K562 (cell line): Measurements from ENCODE around the gene FMNL1. TPM values are rescaled to one million over a fixed set of nuclear protein-coding genes. Genes with fewer than 3 reads are reported as not detected.
A peak's percentile ranks its signal among the peaks of the same experiment; 100 is the strongest.

ENCODE experiments used
- ATF1 ChIP-seq, 2 experiments: fragments of 450-650 bp in 1 of 2; IDR thresholded peaks; 2 replicates each; pipeline ENCODE4 v1.6.1; 2016; ENCODE audit warnings: missing compliant biosample characterization in 1 of 2, missing genetic modification characterization in 1 of 2
- GATAD2A ChIP-seq: fragments of 450-650 bp; IDR thresholded peaks from 2 replicates; pipeline ENCODE4 v1.6.1; 2017
- GTF2A2 ChIP-seq: IDR thresholded peaks from 2 replicates; pipeline ENCODE4 v1.6.1; 2016; ENCODE audit warnings: mild to moderate bottlenecking, missing genetic modification characterization, missing compliant biosample characterization
- L3MBTL2 ChIP-seq: fragments of 450-650 bp; IDR thresholded peaks from 2 replicates; pipeline ENCODE4 v1.6.1; 2016; ENCODE audit warnings: mild to moderate bottlenecking, moderate library complexity
- MEF2D ChIP-seq: conservative IDR thresholded peaks from 2 replicates; pipeline ENCODE4 v1.6.1; 2016; ENCODE audit warnings: low read depth, missing genetic modification characterization, missing compliant biosample characterization
- NFE2 ChIP-seq: IDR thresholded peaks from 2 replicates; pipeline ENCODE4 v1.6.1; 2014; ENCODE audit warnings: antibody characterized with exemption, low read depth
- RAD51 ChIP-seq: fragments of 450-650 bp; IDR thresholded peaks from 2 replicates; pipeline ENCODE4 v1.7.1; 2016; ENCODE audit warnings: low read depth, mild to moderate bottlenecking, borderline replicate concordance
- RCOR1 ChIP-seq, 2 experiments: IDR thresholded peaks; 2 replicates each; pipeline ENCODE4 v1.6.1; 2012; ENCODE audit warnings: low read depth in 2 of 2, low read length in 2 of 2, borderline replicate concordance in 1 of 2, improper control_type of control experiment in 1 of 2
- TARDBP ChIP-seq: fragments of 450-650 bp; IDR thresholded peaks from 2 replicates; pipeline ENCODE4 v1.6.1; 2016
- TCF7 ChIP-seq: sonication (generic); IDR thresholded peaks from 2 replicates; pipeline ENCODE4 v1.6.1; 2016; ENCODE audit warnings: antibody characterized with exemption, borderline replicate concordance
- ZNF384 ChIP-seq: IDR thresholded peaks from 2 replicates; pipeline ENCODE4 v1.6.1; 2012; ENCODE audit warnings: low read depth, low read length, improper control_type of control experiment
- polyA plus RNA-seq, 8 experiments: library from polyadenylated mRNA; depleted of rRNA in 4 of 8; stranded (reverse) in 5 of 8; unstranded in 3 of 8; fragments of >200 nt; fragmentation: Nextera tagmentation in 2 of 8; fragmentation: Illumina TruSeq in 1 of 8; extraction: Ambion mirVana in 2 of 8; extraction: Trizol in 1 of 8; gene quantifications; 2 replicates each; pipeline versions ENCODE4 v1.2.1 to v1.2.3, GENCODE V29; 2011 to 2014; ENCODE audit warnings: inconsistent platforms in 1 of 8, missing spikeins in 1 of 8
- total RNA-seq, 7 experiments: library from RNA; depleted of rRNA in 6 of 7; stranded (reverse); fragments of >200 nt in 6 of 7; fragmentation: Illumina TruSeq in 2 of 7; extraction: Trizol in 2 of 7; gene quantifications; 2 replicates each; pipeline versions ENCODE4 v1.2.1 to v1.2.3, GENCODE V29; 2011 to 2021; ENCODE audit warnings: low replicate concordance in 1 of 7
- TF ChIP-seq, protein P1 (sequence below): fragments of 450-650 bp; IDR thresholded peaks from 2 replicates; pipeline ENCODE4 v1.6.1; 2016; ENCODE audit warnings: mild to moderate bottlenecking, moderate library complexity
- TF ChIP-seq, protein P2 (sequence below): fragments of 450-650 bp; formaldehyde crosslinking; IDR thresholded peaks from 2 replicates; pipeline ENCODE4 v1.4.0; 2022; ENCODE audit warnings: missing genetic modification characterization
- TF ChIP-seq, protein P3 (sequence below): fragments of 450-650 bp; IDR thresholded peaks from 2 replicates; pipeline ENCODE4 v1.6.1; 2016; ENCODE audit warnings: antibody characterized with exemption

The FMNL1 gene
- total and polyA plus RNA-seq, 9 of the 15 experiments (the other 6 are each of a cell fraction or from before 2014, with no cell fraction given) = 0.70 to 36.6 (median 7.7) TPM

DNA sequence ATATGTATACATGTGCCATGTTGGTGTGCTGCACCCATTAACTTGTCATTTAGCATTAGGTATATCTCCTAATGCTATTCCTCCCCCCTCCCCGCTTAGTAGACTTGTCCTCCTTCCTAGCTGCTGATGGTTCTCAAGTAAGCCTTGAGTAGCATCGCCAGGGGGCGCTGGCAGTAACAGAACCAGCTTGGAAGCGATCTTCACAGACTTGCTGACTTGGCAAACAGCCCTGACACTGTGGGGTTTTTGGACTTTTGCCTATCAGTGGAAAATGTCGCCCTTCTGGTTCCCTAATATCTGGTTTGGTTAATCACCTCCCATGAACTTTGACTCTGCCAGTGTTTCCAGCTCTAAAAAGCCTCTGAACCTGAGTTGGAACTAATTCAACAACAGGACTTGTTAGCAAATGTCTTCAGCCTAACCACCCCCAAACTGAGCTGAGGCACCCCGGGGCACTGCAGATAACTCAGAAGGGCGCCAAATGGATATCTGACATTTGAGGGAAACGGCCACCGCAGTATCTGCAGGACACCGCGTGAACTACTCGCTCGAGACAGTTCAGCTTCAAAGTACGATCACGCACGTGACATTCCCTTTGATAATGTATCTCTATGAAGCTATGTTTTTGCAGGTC, 55.6 kb downstream of the FMNL1 start (continued):
- TF ChIP-seq, protein P1, sequence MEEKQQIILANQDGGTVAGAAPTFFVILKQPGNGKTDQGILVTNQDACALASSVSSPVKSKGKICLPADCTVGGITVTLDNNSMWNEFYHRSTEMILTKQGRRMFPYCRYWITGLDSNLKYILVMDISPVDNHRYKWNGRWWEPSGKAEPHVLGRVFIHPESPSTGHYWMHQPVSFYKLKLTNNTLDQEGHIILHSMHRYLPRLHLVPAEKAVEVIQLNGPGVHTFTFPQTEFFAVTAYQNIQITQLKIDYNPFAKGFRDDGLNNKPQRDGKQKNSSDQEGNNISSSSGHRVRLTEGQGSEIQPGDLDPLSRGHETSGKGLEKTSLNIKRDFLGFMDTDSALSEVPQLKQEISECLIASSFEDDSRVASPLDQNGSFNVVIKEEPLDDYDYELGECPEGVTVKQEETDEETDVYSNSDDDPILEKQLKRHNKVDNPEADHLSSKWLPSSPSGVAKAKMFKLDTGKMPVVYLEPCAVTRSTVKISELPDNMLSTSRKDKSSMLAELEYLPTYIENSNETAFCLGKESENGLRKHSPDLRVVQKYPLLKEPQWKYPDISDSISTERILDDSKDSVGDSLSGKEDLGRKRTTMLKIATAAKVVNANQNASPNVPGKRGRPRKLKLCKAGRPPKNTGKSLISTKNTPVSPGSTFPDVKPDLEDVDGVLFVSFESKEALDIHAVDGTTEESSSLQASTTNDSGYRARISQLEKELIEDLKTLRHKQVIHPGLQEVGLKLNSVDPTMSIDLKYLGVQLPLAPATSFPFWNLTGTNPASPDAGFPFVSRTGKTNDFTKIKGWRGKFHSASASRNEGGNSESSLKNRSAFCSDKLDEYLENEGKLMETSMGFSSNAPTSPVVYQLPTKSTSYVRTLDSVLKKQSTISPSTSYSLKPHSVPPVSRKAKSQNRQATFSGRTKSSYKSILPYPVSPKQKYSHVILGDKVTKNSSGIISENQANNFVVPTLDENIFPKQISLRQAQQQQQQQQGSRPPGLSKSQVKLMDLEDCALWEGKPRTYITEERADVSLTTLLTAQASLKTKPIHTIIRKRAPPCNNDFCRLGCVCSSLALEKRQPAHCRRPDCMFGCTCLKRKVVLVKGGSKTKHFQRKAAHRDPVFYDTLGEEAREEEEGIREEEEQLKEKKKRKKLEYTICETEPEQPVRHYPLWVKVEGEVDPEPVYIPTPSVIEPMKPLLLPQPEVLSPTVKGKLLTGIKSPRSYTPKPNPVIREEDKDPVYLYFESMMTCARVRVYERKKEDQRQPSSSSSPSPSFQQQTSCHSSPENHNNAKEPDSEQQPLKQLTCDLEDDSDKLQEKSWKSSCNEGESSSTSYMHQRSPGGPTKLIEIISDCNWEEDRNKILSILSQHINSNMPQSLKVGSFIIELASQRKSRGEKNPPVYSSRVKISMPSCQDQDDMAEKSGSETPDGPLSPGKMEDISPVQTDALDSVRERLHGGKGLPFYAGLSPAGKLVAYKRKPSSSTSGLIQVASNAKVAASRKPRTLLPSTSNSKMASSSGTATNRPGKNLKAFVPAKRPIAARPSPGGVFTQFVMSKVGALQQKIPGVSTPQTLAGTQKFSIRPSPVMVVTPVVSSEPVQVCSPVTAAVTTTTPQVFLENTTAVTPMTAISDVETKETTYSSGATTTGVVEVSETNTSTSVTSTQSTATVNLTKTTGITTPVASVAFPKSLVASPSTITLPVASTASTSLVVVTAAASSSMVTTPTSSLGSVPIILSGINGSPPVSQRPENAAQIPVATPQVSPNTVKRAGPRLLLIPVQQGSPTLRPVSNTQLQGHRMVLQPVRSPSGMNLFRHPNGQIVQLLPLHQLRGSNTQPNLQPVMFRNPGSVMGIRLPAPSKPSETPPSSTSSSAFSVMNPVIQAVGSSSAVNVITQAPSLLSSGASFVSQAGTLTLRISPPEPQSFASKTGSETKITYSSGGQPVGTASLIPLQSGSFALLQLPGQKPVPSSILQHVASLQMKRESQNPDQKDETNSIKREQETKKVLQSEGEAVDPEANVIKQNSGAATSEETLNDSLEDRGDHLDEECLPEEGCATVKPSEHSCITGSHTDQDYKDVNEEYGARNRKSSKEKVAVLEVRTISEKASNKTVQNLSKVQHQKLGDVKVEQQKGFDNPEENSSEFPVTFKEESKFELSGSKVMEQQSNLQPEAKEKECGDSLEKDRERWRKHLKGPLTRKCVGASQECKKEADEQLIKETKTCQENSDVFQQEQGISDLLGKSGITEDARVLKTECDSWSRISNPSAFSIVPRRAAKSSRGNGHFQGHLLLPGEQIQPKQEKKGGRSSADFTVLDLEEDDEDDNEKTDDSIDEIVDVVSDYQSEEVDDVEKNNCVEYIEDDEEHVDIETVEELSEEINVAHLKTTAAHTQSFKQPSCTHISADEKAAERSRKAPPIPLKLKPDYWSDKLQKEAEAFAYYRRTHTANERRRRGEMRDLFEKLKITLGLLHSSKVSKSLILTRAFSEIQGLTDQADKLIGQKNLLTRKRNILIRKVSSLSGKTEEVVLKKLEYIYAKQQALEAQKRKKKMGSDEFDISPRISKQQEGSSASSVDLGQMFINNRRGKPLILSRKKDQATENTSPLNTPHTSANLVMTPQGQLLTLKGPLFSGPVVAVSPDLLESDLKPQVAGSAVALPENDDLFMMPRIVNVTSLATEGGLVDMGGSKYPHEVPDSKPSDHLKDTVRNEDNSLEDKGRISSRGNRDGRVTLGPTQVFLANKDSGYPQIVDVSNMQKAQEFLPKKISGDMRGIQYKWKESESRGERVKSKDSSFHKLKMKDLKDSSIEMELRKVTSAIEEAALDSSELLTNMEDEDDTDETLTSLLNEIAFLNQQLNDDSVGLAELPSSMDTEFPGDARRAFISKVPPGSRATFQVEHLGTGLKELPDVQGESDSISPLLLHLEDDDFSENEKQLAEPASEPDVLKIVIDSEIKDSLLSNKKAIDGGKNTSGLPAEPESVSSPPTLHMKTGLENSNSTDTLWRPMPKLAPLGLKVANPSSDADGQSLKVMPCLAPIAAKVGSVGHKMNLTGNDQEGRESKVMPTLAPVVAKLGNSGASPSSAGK = peak; percentile 78
- TF ChIP-seq NFE2 (peak; percentile 55), MEF2D (tag) (0 out of 2 replicates have a peak, but pooled peaks have one; percentile 16), GTF2A2 (tag) (no peak), RAD51 (0 out of 2 replicates have a peak, but pooled peaks have one; percentile 20), ZNF384 (no peak), GATAD2A (peak; percentile 82), ATF1 (CRISPR knock-in tag; IDR thresholded peaks at IDR 0.05) (no peak), ATF1 (tag; IDR thresholded peaks at IDR 0.05) (peak; percentile 45; the same call in 1 of the 2 replicates), TARDBP (peak; percentile 26; the same call in 1 of the 2 replicates), RCOR1 (IDR thresholded peaks at IDR 0.05; ENCODE audit: borderline replicate concordance in 1 of 2, low read depth in 2 of 2, low read length in 2 of 2) (peak in 1 of 2 experiments; percentile 55; a peak in 2 of 4 replicates), L3MBTL2 (peak; percentile 88), TCF7 (peak; percentile 54; the same call in 1 of the 2 replicates)
- TF ChIP-seq, protein P2, sequence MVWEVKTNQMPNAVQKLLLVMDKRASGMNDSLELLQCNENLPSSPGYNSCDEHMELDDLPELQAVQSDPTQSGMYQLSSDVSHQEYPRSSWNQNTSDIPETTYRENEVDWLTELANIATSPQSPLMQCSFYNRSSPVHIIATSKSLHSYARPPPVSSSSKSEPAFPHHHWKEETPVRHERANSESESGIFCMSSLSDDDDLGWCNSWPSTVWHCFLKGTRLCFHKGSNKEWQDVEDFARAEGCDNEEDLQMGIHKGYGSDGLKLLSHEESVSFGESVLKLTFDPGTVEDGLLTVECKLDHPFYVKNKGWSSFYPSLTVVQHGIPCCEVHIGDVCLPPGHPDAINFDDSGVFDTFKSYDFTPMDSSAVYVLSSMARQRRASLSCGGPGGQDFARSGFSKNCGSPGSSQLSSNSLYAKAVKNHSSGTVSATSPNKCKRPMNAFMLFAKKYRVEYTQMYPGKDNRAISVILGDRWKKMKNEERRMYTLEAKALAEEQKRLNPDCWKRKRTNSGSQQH (CRISPR knock-in tag) = peak; percentile 26; the same call in 1 of the 2 replicates
- TF ChIP-seq, protein P3, sequence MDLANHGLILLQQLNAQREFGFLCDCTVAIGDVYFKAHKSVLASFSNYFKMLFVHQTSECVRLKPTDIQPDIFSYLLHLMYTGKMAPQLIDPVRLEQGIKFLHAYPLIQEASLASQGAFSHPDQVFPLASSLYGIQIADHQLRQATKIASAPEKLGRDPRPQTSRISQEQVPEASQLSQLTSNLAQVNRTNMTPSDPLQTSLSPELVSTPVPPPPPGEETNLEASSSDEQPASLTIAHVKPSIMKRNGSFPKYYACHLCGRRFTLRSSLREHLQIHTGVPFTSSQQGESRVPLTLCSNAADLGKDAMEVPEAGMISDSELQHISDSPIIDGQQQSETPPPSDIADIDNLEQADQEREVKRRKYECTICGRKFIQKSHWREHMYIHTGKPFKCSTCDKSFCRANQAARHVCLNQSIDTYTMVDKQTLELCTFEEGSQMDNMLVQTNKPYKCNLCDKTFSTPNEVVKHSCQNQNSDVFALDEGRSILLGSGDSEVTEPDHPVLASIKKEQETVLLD = peak; percentile 72; the same call in 1 of the 2 replicates
